HG03432 (cell line): ENCODE results near the gene TREML1.

ENCODE experiments used
- ATAC-seq: cut with Tn5 transposase; IDR thresholded peaks from one replicate; pipeline ENCODE4 v1.9.1; 2021; ENCODE audit warnings: mild to moderate bottlenecking, moderate library complexity; ENCODE audit not compliant: unreplicated experiment

Gene TREML1

DNA sequence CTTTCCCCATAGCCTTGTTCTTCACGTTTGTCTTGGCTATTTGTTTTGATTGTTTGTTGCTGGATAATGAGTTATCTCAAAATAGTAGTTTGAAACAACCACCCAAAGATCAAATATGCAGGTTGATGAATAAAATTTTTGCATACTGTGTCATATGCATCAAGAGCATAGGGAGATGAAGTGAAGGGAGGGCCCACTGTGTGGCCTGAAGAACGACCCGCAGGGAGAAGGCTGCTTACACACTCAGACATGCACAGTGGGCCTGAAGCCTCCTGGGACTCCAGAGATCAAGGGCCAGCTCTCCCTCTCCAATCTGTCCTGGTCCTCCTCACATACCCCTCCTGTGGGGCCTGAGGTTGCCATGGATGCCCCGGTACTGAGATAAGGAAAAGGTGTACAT, 25.0 kb upstream of the TREML1 start:
- no peak for ATAC-seq

DNA sequence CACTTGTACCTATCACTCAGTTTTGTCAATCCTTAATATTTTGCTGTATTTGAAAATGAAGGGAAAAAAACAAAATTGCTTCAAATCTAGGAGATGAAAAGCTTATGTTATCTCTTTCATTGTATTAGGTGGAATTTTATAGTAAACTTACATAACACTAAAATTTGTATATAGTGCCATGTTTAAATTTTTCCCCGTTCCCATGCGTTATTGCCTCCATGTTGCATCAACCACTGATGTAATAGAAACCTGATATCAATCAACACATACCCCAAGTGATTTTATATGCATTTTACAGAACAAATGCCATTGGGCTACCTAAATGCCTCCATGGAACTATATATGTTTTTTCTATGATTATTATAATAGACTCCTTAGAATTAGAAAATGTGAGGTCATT, 23.5 kb upstream of the TREML1 start:
- no peak for ATAC-seq

DNA sequence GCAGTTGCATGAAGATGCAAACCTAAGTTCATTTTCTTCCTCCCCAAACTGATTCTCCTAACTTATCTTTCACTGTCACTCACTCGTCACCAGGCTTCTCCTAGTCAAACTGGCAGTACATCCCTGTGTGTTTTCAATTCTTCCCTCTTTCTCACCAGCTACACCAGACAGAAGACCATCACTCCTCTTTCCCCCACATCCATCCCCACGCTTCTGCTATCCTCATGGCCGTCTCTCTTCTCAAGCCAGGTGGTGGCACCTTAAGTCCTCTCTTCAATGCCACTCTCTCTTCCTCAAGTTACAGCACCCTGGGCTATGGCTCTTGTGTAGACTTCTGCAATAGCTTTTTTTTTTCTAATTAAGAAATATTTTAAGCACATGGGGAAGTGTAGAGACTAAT, 23.1 kb upstream of the TREML1 start:
- no peak for ATAC-seq

DNA sequence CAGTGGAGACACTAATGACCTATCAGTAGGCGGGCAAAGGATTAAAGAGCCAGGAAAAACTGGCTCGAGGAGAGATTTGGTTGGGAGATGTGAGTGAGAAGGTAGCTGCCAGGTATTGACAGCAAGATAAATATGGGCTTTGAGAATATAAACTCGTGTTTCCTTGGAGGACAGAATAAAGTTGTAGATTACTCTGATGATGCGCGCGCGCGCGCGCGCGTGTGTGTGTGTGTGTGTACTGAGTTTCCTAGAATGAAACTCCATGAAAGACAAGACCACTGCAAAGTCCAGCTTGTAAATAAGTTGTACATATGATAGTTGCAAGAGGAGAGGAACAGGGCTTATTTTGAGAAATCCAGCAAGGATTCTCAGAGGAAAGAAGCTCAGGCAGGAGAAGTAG, 22.0 kb upstream of the TREML1 start:
- ATAC-seq = no peak

DNA sequence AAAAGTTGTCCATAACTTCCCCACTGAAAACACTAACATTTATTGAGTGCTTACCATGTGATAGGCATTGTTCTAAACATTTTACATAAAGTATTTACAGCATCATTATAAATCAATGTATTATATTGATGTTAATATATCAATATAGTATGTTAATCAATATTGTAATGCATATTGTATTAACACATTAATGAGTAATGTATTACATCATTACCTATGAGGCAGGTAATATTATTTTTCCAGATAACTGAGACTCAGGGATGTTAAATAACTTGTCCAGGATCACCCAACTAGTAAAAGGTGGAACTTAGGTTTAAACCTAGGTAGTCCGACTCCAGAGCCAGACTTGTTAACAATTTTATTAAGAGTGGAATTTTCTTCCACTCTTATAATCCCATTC, 20.9 kb upstream of the TREML1 start:
- no peak for ATAC-seq

DNA sequence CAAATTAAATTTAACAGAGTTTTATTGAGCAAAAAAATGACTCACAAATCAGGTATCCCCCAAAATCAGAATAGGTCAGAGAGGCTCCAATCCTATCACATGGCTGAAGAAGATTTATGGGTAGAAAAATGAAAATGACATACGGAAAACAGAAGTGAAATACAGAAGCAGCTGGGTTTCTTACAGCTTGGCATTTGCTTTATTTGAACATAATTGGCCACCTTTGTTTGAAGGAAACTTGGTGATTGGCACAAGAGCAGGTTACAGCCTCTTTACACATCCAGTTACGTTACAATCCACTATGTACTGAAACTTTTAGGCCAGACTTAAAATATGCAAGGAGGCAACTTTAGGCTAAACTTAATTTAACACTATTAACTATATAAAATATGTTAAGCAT, 20.5 kb upstream of the TREML1 start:
- ATAC-seq = no peak

DNA sequence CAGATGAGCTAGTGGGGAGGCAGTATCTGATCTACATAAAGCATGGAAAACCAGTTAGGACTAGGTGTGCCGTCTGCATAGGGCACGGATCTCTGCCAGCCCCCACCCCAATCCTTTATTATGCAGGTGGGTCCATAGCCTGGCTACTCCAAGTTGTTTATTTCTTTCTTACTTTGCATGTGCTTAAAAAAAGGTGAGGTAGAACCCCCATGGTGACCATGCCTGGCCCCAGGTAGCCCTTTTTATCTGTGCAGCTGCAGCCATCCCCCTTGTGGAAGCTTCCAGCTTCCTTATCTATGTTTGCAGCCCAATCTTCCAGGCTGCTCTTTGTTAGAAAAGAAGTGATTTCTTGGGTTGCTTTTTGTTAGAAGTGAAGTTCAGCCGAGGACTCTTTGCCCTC, 17.8 kb upstream of the TREML1 start:
- ATAC-seq = no peak

DNA sequence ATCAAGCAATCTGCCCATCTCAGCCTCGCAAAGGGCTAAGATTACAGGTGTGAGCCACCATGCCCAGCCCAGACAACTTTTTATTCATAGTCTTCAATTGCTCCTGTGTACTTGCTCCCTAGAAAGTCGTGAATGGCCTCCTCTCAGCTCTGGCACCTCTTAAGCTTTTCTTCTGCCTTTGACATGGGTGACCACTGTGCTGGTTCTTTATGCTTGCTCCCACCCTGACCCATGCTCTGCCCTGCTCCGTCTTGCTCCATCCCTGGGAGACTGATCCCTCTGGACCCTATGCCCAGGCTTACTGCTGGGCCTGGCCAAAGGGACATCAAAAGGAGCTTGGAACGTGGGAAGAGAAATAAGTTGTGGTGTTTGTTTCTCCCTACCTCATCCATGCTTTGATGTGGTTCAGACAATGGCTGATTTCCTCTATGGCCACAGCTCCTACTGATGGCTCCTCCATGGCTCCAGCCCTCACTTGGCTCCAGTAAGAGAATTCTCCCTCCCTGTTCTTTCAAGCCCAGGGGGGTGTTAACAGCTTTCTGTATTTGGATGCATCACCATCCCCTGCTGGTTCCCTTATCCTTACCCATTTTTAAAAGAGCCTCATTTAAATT, 16.5 kb upstream of the TREML1 start:
- ATAC-seq = no peak

DNA sequence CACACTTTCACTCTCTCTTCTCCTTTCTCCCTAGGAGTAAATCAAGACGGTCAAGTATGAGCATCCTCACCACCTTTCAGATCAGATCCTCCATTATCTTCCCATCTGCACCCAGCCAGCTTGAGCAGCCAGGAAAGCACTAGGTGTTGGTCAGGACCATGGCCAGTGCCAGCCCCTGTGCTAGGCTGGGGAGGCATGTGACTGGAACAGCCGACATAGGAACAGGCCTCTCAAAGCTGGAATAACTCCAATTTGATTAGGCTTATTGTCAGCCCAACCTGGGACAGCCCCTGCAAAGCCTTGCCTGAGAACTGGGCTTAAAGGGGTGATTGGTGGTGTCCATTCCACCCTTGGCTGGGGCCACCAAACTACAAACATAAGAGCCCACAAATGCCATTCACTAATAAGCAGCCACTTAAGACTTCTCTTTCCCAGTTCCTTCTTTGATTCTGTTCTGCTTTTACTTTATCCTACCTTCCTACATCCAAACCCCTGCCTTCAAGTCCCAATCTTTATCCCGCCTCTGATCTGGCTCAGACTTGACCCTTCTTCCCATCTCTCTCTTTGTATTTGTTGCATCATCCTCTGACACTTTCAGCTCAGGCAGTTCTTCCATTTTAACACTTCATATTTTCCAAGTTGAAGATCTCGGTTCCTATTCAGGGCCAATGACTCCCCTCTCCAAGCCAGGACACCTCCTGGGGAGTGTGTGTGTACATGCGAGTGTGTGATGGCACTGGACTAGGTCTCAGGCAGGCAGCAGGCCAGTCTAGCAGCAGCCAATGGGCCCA, 13.2 kb upstream of the TREML1 start:
- ATAC-seq = no peak

DNA sequence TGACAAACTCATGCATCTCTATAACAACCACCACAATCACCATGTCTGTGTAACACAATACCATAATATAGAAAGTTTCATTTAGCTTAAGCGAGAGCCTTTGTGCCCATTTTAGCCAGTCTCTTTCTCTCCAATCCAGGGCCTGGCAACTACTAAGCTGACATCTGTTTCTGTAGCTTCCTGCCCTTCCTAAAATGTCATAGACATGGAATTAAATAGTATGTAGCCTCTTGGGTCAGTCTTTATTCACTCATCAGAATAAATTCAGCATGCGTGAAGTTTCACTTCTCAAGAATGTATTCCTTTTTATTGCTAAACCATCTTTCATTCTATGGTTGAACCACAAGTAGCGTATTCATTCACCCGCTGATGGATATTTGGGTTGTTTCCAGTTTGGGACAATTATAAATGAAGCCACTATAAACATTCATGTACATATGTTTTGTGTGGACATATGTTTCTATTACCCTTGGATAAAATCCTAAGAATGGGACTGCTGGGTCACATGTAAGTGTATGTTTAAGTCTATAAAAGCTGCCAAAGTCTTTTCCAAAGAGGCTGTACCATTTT, 10.5 kb upstream of the TREML1 start:
- ATAC-seq = no peak

DNA sequence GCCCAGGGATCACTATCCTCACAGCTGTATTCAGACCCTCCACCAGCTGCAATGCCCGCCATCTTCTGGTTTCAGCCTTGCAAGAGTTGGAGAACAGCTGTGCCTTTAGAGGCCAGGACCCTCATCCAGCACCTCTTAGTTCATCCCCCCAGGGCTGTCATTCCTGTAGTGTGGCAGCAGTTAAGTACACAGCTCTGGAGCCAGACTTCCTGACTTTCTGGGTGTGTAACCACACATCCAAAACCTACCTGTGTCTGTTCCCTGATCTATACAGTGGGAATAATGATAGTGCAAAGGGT, 9.2 kb upstream of the TREML1 start:
- ATAC-seq = no peak

DNA sequence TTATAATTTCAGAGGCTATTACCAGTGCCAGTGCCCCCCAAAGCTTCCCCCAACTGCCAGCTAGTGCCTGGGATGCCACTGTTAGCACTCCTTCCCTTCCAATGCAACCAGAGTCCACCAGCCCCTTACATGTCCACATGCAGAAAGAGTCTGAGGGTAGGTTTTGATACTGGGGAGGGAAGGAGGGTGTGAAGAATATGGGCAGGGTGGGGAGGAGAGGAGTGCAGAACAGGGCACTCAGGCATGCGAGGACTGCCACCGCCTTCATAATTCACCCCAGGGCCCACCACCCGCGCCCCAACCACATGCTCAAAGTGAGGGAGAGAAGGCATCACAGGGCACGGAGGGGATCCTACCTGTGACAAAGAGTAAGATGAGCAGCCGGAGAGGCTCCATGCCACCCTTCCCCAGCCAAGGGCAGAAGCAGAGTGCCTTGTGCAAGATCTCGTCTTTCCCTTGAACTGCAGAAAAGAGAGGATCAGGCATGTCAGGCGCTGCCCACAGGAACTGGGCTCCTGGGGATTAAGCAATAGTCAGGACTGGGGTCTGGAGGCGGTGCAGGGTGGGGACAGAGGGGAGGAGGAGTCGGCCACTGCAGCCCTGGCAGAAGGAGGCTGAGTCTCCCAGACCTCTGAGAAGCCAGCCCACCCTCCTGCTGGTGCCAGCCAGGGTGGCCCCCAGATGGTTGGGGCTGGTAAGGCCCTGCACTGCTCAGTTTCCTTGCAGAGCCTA, 8.7 kb upstream of the TREML1 start, which contains the start of gene TREM2:
Gene TREM2 (minus strand): TSS at position 430 of the 732 bp plus-strand sequence. CDS start 34 bp downstream, at position 396.
- no peak for ATAC-seq

DNA sequence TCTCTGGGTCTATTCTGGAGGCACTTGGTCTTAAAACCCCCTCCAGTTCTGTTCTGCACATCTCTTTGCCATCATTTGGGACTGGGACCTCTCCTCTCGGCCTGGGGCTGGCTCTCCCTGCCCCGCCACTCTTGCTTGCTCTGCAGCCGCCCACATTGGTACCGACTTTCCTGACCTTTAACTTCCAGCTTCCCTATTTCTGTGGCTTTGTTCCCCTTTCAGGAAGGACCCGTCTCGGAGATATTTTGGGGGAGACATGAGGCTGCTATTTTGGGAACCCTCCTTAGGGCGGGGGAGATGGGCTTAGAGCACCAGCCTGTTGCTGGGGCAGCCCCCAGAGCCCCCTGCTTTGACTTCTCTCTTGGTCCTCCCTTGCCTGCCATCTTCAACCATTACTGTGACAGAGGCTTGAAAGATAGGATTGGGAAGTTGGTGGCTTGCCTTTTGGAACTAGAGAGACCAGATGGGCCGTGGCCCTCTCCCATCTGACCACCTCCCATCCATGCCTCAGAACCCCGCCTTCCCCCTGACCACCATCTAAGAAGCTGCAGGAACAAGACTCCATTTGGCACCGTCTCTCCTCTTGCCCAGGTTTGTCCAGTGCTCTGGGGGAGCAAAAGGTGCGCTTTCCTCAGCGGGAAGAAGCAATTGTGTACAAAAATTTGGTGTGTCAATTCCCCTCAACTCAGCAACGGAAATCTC, 7.9 kb upstream of the TREML1 start:
- no peak for ATAC-seq

DNA sequence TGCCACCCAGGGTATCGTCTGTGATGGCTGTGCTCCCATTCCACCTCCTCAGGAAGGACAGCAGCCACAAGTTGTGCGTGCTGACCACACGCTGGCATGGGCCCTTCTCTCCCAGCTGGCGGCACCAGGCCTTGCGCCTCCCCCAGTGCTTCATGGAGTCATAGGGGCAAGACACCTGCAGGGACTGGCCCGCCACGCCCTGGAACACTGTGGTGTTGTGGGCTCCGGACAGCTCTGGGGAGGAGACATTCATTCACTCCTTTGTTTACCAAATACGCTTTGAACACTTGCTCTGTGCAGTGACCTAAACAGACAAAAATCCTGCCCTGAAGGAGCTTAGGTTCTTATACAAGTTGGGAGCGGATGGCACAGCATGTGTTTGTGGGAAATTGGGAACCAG, 7.2 kb upstream of the TREML1 start:
- ATAC-seq = no peak

DNA sequence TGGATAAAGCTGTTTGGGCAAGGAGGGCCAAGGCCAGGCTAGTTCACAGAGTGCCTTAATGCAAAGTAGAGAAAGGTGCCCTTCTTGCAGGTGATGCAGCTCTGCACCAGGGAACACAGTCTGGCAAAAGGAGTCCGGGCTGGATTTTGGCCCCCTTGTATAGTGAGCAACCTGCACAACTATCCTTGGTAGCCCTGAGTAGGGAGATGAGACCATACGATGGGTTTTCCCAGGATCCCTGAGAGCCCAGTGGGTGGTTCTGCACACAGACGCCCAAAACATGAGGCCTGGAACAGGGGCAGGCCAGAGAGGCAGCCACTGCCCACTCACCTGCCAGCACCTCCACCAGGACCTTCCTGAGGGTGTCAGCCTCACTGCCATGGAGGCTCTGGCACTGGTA, 6.8 kb upstream of the TREML1 start:
- ATAC-seq = no peak

DNA sequence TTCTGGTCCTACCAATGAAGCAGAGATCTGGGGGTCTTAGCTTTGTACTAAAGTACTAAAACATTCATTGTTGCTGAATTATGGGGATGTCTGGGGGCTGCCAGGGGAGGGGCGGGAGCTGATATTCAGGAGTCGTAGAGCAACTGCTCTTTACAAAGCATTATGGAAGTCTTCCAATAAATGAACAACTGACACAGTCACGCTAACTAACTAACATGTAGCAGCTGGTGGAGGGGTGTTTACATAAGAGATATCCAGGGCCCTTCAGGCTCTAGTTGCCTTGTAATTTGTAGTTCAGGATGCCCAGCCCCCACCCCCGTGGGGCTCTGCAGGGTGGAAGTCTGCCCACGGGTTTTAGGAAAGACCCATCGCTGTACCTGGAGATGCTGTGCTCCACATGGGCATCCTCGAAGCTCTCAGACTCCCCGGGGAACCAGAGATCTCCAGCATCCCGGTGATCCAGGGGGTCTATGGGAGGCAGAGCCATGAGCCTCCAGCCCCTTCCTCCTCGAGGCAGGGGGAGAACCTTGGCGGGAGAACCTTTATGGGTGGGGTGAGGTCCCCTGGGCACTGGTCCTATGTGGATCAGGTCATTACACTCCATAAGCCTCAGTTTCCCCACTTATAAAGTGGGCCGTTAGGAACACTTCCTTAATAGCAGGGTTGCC, 5.4 kb upstream of the TREML1 start:
- ATAC-seq = no peak

DNA sequence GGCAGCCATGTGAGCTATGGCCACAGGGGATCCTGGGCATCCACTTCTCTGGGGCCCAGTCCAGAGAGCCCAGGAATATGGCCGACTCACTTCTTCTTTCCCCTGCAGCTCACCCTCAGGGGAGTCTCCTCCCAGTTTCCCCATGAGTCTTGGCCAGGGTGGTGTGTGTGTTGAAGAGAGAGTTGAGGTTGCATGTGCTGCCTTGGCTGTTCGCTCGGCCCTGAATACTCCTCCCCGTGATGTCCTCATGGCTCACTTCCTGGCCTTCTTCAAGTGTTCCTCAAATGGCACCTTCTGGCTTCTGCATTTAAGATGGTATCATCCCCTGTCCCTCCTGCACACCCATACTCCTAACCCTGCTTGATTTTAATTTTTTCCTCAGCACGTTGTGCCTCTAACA, 3.2 kb upstream of the TREML1 start:
- no peak for ATAC-seq

DNA sequence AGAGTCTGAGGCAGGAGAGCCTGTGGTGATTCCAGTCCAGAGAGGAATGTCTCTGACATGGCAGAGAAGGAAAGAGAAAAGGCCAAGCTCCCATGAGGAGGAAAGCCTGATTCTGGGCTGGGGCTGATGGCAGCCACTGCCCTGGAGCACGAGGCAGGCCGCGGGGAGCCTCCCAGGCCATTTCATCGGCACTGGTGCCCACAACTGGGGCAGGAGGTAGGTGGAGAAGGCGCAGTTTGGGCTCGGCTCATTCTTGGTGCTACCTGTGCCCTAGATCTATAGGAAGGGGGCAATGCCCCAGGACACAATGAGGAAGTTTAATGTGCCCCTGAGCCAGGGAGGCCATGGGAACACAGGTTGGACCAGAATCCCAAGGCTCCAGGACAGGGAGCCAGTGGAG, 2.6 kb upstream of the TREML1 start:
- ATAC-seq = no peak

DNA sequence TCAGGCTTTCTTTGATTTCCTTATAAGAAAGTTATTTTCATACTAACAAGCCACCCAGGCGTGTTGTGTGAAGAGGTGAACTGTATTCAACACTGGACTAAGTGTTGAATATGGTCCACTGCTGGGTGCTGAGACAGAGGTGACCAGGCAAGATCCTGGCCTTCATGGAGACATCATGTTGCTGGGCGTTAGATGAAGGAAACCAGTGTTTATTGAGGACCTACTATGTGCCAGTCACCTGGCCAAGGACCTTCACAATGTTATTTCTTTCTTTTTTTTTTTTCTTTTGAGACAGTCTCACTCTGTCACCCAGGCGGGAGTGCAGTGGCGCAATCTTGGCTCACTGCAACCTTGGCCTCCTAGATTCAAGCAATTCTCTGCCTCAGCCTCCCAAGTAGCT, 1.9 kb upstream of the TREML1 start:
- no peak for ATAC-seq

DNA sequence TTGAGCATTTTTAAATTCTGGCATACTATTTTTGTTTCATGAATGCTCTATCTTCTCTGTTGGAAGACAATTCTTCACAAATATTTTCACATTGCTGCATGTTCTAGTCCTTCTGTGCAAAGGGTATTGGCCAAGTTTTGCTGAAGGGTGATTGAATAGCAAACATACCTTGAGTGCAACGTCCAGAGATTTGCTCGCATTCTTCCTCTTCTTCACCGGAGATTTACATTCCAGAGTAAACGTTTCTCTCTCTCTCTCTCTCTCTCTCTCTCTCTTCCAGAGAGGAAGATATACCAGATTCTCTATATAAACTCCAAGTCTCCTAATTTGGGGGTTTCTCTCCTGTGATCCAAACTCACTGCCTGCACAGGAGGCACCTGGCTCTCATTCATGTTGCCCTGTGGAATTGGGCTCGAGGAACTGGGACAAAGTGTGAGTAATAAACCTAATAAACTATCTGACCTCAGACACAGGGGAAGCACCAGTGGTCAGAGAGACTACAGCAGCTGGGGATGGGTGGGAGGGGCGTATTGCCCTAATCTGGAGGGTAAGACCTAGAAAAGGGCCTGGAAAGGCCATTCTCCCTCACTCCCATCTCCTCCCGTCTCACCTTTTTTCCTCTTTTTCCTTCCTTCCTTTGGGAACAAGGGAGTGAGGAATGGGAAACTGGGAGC, 1.1 kb upstream of the TREML1 start:
- ATAC-seq = no peak
